HCT116 (cell line): Measurements from ENCODE around the gene RBBP6. TPM values are rescaled to one million over a fixed set of nuclear protein-coding genes. Genes with fewer than 3 reads are reported as not detected.

Experiments
- ATAC-seq: fragments of 200-7000 bp; cut with Tn5 transposase; 2 replicates; pipeline ENCODE4 v1.9.1; 2020; ENCODE audit warnings: mild to moderate bottlenecking, moderate library complexity
- BruUV-seq: library from RNA; stranded (reverse); fragments of 400-500 nt; replicated peaks from 2 replicates; lab custom pipeline; 2021; lab: Mats Ljungman, UMichigan
- CTCF ChIA-PET: fragments of 300-600 bp; sonication (Branson Sonifier 250); formaldehyde crosslinking; loops from one replicate; lab custom pipeline; 2021; ENCODE audit warnings: antibody characterized with exemption; lab: Charles Lee
- POLR2A ChIA-PET: fragments of 300-600, 350-600 bp; sonication (Branson Sonifier 250); formaldehyde crosslinking; loops from one replicate; lab custom pipeline; 2021; ENCODE audit warnings: antibody characterized with exemption; lab: Charles Lee
- RAD21 ChIA-PET, 2 experiments: fragments of 300-600 bp; sonication (Branson Sonifier 250); formaldehyde crosslinking; loops; one replicate each; lab custom pipeline; 2023; ENCODE audit warnings: low total read pairs in 2 of 2; ENCODE audit not compliant: uncharacterized antibody in 2 of 2, unreplicated experiment in 2 of 2, low non-redundant PET in 1 of 2; lab: Charles Lee
- DNase-seq: peaks from one replicate; pipeline ENCODE4 v3.0.0-alpha.2; 2010; ENCODE audit warnings: low read depth, low spot score
- H2AFZ ChIP-seq: fragments of 200-600 bp; shearing (Covaris generic), sonication (generic); 2 replicates; pipeline ENCODE4 v1.6.1; 2017; ENCODE audit warnings: low read depth, mixed run types, mixed read lengths, antibody characterized with exemption, low read length; ENCODE audit not compliant: poor library complexity, severe bottlenecking
- H3K27ac ChIP-seq: 2 replicates; pipeline ENCODE4 v1.5.1; 2012; ENCODE audit warnings: low read depth, low read length
- H3K27me3 ChIP-seq: fragments of 200-600 bp; sonication (generic); 2 replicates; pipeline ENCODE4 v1.6.1; 2016; ENCODE audit warnings: mixed run types, low read length, mixed read lengths; ENCODE audit not compliant: insufficient read depth
- H3K36me3 ChIP-seq, 2 experiments: fragments of 200-500 bp in 1 of 2; fragments of 200-600 bp in 1 of 2; sonication (Bioruptor generic) in 1 of 2; sonication (generic) in 1 of 2; 2 replicates each; pipeline versions ENCODE4 v1.5.1 to v1.6.1; 2014 to 2016; ENCODE audit warnings: low read length in 2 of 2, inconsistent platforms in 1 of 2, mixed read lengths in 1 of 2, mixed run types in 1 of 2; ENCODE audit not compliant: insufficient read depth in 2 of 2, control insufficient read depth in 1 of 2
- H3K4me1 ChIP-seq, 2 experiments: fragments of 200-600 bp in 1 of 2; sonication (generic) in 1 of 2; 2 replicates each; pipeline versions ENCODE4 v1.5.1 to v1.6.1; 2012 to 2017; ENCODE audit warnings: low read length in 2 of 2, inconsistent platforms in 1 of 2, mild to moderate bottlenecking in 1 of 2, mixed read lengths in 1 of 2, mixed run types in 1 of 2, moderate library complexity in 1 of 2; ENCODE audit not compliant: insufficient read depth in 2 of 2, control insufficient read depth in 1 of 2
- H3K4me2 ChIP-seq: fragments of 200-600 bp; sonication (generic); 2 replicates; pipeline ENCODE4 v1.6.1; 2017; ENCODE audit warnings: mixed run types, low read length, mixed read lengths
- H3K4me3 ChIP-seq, 2 experiments: fragments of 200-600 bp in 1 of 2; sonication (generic) in 1 of 2; replicated peaks in 1 of 2; 2 replicates each; pipeline ENCODE4 v1.5.1; 2011 to 2016; ENCODE audit warnings: low read length in 2 of 2, control low read depth in 1 of 2, low read depth in 1 of 2, mild to moderate bottlenecking in 1 of 2, mixed read lengths in 1 of 2, mixed run types in 1 of 2
- H3K79me2 ChIP-seq: fragments of 200-600 bp; sonication (generic); 2 replicates; pipeline ENCODE4 v1.6.1; 2017; ENCODE audit warnings: mild to moderate bottlenecking, mixed run types, low read length, moderate library complexity, mixed read lengths; ENCODE audit not compliant: insufficient read depth
- H3K9ac ChIP-seq: fragments of 200-600 bp; sonication (generic); 2 replicates; pipeline ENCODE4 v1.6.1; 2016; ENCODE audit warnings: low read length, mixed read lengths
- H3K9me2 ChIP-seq: fragments of 200-600 bp; sonication (generic), shearing (Covaris generic); 2 replicates; pipeline ENCODE4 v1.6.1; 2017; ENCODE audit warnings: mixed run types, mild to moderate bottlenecking, moderate library complexity; ENCODE audit not compliant: insufficient read depth
- H3K9me3 ChIP-seq, 2 experiments: fragments of 200-500 bp in 1 of 2; fragments of 200-600 bp in 1 of 2; sonication (Bioruptor generic) in 1 of 2; sonication (generic) in 1 of 2; 2 replicates each; pipeline ENCODE4 v1.6.1; 2014 to 2017; ENCODE audit warnings: low read length in 2 of 2, mixed read lengths in 2 of 2, inconsistent platforms in 1 of 2, low read depth in 1 of 2, mild to moderate bottlenecking in 1 of 2, mixed run types in 1 of 2, moderate library complexity in 1 of 2; ENCODE audit not compliant: control insufficient read depth in 1 of 2, insufficient read depth in 1 of 2
- H4K20me1 ChIP-seq: fragments of 200-600 bp; sonication (generic), shearing (Covaris generic); 2 replicates; pipeline ENCODE4 v1.6.1; 2017; ENCODE audit warnings: mixed run types, mild to moderate bottlenecking, moderate library complexity; ENCODE audit not compliant: insufficient read depth
- CBX3 ChIP-seq: IDR thresholded peaks from 2 replicates; pipeline ENCODE4 v1.6.1; 2012; ENCODE audit warnings: low read depth
- ELF1 ChIP-seq: IDR thresholded peaks from 2 replicates; pipeline ENCODE4 v1.6.1; 2012; ENCODE audit warnings: low read depth, borderline replicate concordance
- EZH2 ChIP-seq: fragments of 200-600 bp; sonication (generic); IDR thresholded peaks from 2 replicates; pipeline ENCODE4 v1.6.1; 2017; ENCODE audit warnings: antibody characterized with exemption, mixed run types
- EZH2phosphoT487 ChIP-seq: fragments of 200-600 bp; IDR thresholded peaks from 2 replicates; pipeline ENCODE4 v1.6.1; 2018; ENCODE audit warnings: antibody characterized with exemption, borderline replicate concordance
- JUND ChIP-seq: IDR thresholded peaks from 2 replicates; pipeline ENCODE4 v1.6.1; 2012
- POLR2A ChIP-seq: IDR thresholded peaks from 2 replicates; pipeline ENCODE4 v1.7.0; 2011; ENCODE audit warnings: borderline replicate concordance; ENCODE audit not compliant: insufficient read depth, insufficient read length; ENCODE audit errors: extremely low read depth
- SIN3A ChIP-seq: IDR thresholded peaks from 2 replicates; pipeline ENCODE4 v1.6.1; 2012; ENCODE audit warnings: low read depth
- SP1 ChIP-seq: IDR thresholded peaks from 2 replicates; pipeline ENCODE4 v1.6.1; 2012; ENCODE audit warnings: low read depth
- TCF7L2 ChIP-seq: IDR thresholded peaks from 2 replicates; pipeline ENCODE4 v1.7.0; 2011; ENCODE audit warnings: borderline replicate concordance, inconsistent platforms; ENCODE audit not compliant: insufficient read depth, insufficient read length; ENCODE audit errors: extremely low read depth
- YY1 ChIP-seq: IDR thresholded peaks from 2 replicates; pipeline ENCODE4 v1.6.1; 2011; ENCODE audit warnings: low read length, low read depth, moderate library complexity, mild to moderate bottlenecking; ENCODE audit not compliant: insufficient replicate concordance; ENCODE audit errors: extremely low read depth
- ZFX ChIP-seq: fragments of 450-650 bp; IDR thresholded peaks from 2 replicates; pipeline ENCODE4 v1.6.1; 2017
- ZNF274 ChIP-seq: fragments of 200-500 bp; sonication (Bioruptor generic); IDR thresholded peaks from 2 replicates; pipeline ENCODE4 v1.6.1; 2014; ENCODE audit warnings: mild to moderate bottlenecking, low read depth, low read length, inconsistent platforms
- intact Hi-C: fragments of 100-400 bp; cut with micrococcal nuclease; formaldehyde crosslinking; loops from 2 replicates; pipeline ENCODE4 v1.10.0; 2022
- total RNA-seq: library from RNA; stranded (reverse); gene quantifications from one replicate; pipeline ENCODE4 v1.2.1, GENCODE V29; 2021; ENCODE audit not compliant: unreplicated experiment
- TF ChIP-seq, protein P1 (sequence below): IDR thresholded peaks from 2 replicates; pipeline ENCODE4 v1.6.1; 2011; ENCODE audit warnings: mild to moderate bottlenecking, low read length, moderate library complexity; ENCODE audit not compliant: insufficient replicate concordance; ENCODE audit errors: extremely low read depth
- TF ChIP-seq, protein P2 (sequence below): IDR thresholded peaks from 2 replicates; pipeline ENCODE4 v1.6.1; 2012; ENCODE audit warnings: low read depth
- TF ChIP-seq, protein P3 (sequence below): IDR thresholded peaks from 2 replicates; pipeline ENCODE4 v1.6.1; 2012
- TF ChIP-seq, protein P4 (sequence below): IDR thresholded peaks from 2 replicates; pipeline ENCODE4 v1.6.1; 2012
- TF ChIP-seq, protein P5 (sequence below), 3 experiments: fragments of 200-600 bp in 1 of 3; sonication (generic) in 1 of 3; IDR thresholded peaks in 2 of 3; conservative IDR thresholded peaks in 1 of 3; 2 replicates each; pipeline ENCODE4 v1.5.1; 2012 to 2017; ENCODE audit warnings: low read depth in 2 of 3, low read length in 2 of 3, antibody characterized with exemption in 1 of 3, borderline replicate concordance in 1 of 3, control low read depth in 1 of 3, mild to moderate bottlenecking in 1 of 3, mixed read lengths in 1 of 3, mixed run types in 1 of 3, moderate library complexity in 1 of 3; ENCODE audit not compliant: insufficient read depth in 1 of 3

The RBBP6 gene
- total RNA-seq, 1 experiment from 2014 or later = 52.4 TPM

DNA sequence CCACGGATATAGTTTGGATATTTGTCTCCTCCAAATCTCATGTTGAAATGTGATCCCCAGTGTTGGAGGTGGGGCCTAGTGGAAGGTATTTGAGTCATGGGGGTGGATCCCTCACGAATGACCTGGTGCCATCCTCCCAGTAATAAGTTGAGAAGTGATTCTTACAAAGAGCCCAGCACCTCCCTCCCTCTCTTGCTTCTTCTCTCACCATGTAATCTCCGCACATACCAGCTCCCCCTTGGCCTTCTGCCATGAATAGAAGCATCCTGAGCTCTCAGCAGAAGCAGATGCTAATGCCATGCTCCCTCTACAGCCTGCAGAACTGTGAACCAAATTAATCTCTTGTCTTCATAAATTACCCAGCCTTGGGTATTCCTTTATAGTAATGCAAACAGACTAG, 41.9 kb upstream of the RBBP6 start:
- H3K4me3 ChIP-seq = no peak overlapping the region
- no peak overlapping the region for H3K4me2 ChIP-seq
- no peak overlapping the region for H3K27ac ChIP-seq
- H3K27me3 ChIP-seq = no peaks in the 10 kb centered on the region; the same call in 1 of the 2 replicates
- intact Hi-C loops = no loop called here
- no peaks in the 10 kb centered on the region for H3K36me3 ChIP-seq
- 0 out of 4 replicates have a peak, but pooled peaks cover 0 to 3% of the 10 kb centered on the region in 2 experiments for H3K4me1 ChIP-seq
- no peak overlapping the region for H3K9ac ChIP-seq
- no TSS peak for BruUV-seq
- H2AFZ ChIP-seq = no peak overlapping the region
- TF ChIP-seq ZFX (no peak), SIN3A (no peak), ELF1 (no peak), POLR2A (no peak), JUND (no peak), TCF7L2 (no peak), YY1 (no peak), CBX3 (no peak), ZNF274 (no peak), SP1 (no peak), EZH2 (no peak), EZH2phosphoT487 (no peak)
- TF ChIP-seq, protein P1, sequence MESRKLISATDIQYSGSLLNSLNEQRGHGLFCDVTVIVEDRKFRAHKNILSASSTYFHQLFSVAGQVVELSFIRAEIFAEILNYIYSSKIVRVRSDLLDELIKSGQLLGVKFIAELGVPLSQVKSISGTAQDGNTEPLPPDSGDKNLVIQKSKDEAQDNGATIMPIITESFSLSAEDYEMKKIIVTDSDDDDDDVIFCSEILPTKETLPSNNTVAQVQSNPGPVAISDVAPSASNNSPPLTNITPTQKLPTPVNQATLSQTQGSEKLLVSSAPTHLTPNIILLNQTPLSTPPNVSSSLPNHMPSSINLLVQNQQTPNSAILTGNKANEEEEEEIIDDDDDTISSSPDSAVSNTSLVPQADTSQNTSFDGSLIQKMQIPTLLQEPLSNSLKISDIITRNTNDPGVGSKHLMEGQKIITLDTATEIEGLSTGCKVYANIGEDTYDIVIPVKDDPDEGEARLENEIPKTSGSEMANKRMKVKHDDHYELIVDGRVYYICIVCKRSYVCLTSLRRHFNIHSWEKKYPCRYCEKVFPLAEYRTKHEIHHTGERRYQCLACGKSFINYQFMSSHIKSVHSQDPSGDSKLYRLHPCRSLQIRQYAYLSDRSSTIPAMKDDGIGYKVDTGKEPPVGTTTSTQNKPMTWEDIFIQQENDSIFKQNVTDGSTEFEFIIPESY = no peak
- TF ChIP-seq, protein P2, sequence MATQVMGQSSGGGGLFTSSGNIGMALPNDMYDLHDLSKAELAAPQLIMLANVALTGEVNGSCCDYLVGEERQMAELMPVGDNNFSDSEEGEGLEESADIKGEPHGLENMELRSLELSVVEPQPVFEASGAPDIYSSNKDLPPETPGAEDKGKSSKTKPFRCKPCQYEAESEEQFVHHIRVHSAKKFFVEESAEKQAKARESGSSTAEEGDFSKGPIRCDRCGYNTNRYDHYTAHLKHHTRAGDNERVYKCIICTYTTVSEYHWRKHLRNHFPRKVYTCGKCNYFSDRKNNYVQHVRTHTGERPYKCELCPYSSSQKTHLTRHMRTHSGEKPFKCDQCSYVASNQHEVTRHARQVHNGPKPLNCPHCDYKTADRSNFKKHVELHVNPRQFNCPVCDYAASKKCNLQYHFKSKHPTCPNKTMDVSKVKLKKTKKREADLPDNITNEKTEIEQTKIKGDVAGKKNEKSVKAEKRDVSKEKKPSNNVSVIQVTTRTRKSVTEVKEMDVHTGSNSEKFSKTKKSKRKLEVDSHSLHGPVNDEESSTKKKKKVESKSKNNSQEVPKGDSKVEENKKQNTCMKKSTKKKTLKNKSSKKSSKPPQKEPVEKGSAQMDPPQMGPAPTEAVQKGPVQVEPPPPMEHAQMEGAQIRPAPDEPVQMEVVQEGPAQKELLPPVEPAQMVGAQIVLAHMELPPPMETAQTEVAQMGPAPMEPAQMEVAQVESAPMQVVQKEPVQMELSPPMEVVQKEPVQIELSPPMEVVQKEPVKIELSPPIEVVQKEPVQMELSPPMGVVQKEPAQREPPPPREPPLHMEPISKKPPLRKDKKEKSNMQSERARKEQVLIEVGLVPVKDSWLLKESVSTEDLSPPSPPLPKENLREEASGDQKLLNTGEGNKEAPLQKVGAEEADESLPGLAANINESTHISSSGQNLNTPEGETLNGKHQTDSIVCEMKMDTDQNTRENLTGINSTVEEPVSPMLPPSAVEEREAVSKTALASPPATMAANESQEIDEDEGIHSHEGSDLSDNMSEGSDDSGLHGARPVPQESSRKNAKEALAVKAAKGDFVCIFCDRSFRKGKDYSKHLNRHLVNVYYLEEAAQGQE = no peak
- TF ChIP-seq, protein P3, sequence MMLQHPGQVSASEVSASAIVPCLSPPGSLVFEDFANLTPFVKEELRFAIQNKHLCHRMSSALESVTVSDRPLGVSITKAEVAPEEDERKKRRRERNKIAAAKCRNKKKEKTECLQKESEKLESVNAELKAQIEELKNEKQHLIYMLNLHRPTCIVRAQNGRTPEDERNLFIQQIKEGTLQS = no peak
- TF ChIP-seq, protein P4, sequence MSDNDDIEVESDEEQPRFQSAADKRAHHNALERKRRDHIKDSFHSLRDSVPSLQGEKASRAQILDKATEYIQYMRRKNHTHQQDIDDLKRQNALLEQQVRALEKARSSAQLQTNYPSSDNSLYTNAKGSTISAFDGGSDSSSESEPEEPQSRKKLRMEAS = no peak
- TF ChIP-seq, protein P5, sequence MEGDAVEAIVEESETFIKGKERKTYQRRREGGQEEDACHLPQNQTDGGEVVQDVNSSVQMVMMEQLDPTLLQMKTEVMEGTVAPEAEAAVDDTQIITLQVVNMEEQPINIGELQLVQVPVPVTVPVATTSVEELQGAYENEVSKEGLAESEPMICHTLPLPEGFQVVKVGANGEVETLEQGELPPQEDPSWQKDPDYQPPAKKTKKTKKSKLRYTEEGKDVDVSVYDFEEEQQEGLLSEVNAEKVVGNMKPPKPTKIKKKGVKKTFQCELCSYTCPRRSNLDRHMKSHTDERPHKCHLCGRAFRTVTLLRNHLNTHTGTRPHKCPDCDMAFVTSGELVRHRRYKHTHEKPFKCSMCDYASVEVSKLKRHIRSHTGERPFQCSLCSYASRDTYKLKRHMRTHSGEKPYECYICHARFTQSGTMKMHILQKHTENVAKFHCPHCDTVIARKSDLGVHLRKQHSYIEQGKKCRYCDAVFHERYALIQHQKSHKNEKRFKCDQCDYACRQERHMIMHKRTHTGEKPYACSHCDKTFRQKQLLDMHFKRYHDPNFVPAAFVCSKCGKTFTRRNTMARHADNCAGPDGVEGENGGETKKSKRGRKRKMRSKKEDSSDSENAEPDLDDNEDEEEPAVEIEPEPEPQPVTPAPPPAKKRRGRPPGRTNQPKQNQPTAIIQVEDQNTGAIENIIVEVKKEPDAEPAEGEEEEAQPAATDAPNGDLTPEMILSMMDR (IDR thresholded peaks at IDR 0.05 in 2 of 3, conservative IDR thresholded peaks at IDR 0.05 in 1 of 3; ENCODE audit: borderline replicate concordance in 1 of 3, insufficient read depth in 1 of 3, low read depth in 2 of 3, low read length in 2 of 3) = no peak
- POLR2A ChIA-PET = no interaction called here
- CTCF ChIA-PET = interaction anchor here (1.1 to 3.1 kb wide), 2 partner anchors 427 to 452 kb away, joined by 6 to 24 read pairs; no protein-coding TSS in a partner anchor
- H4K20me1 ChIP-seq = no peaks in the 10 kb centered on the region
- H3K9me3 ChIP-seq = no peaks in the 10 kb centered on the region
- no peaks in the 10 kb centered on the region for H3K9me2 ChIP-seq
- ATAC-seq = no peak
- no peaks in the 10 kb centered on the region for H3K79me2 ChIP-seq
- RAD21 ChIA-PET = no interaction called here
- DNase-seq = no peak
